WTC11 (cell line): ENCODE measurements around the gene TUNAR. TPM values are rescaled to one million over a fixed set of nuclear protein-coding genes. Genes with fewer than 3 reads are reported as not detected.

Experiments
- ATAC-seq: fragments of 200-7000 bp; cut with Tn5 transposase; 2 replicates; pipeline ENCODE4 v1.10.0; 2021; ENCODE audit warnings: mild to moderate bottlenecking, moderate library complexity
- CTCF ChIA-PET: fragments of 300-600 bp; sonication (Branson Sonifier 250); formaldehyde crosslinking; loops from one replicate; lab custom pipeline; 2021; ENCODE audit warnings: antibody characterized with exemption; lab: Charles Lee
- POLR2A ChIA-PET: fragments of 350-600 bp; sonication (Branson Sonifier 250); formaldehyde crosslinking; loops from one replicate; lab custom pipeline; 2021; ENCODE audit warnings: antibody characterized with exemption; lab: Charles Lee
- DNase-seq: peaks from one replicate; pipeline ENCODE4 v3.0.0; 2021; ENCODE audit warnings: low spot score
- H3K27ac Mint-ChIP-seq: 2 replicates; pipeline ENCODE4 v1.8.0; 2021; ENCODE audit warnings: mixed read lengths
- H3K27me3 Mint-ChIP-seq: 2 replicates; pipeline ENCODE4 v1.8.0; 2021; ENCODE audit warnings: low read depth, mild to moderate bottlenecking, moderate library complexity, mixed read lengths
- H3K36me3 Mint-ChIP-seq: 2 replicates; pipeline ENCODE4 v1.8.0; 2021; ENCODE audit warnings: mixed read lengths
- H3K4me1 Mint-ChIP-seq: 2 replicates; pipeline ENCODE4 v1.8.0; 2022; ENCODE audit warnings: mixed read lengths
- H3K4me3 Mint-ChIP-seq: 2 replicates; pipeline ENCODE4 v1.8.0; 2021; ENCODE audit warnings: mild to moderate bottlenecking, moderate library complexity, mixed read lengths
- H3K9me3 Mint-ChIP-seq: 2 replicates; pipeline ENCODE4 v1.8.0; 2021; ENCODE audit warnings: mixed read lengths
- AFF4 ChIP-seq: sonication (generic); formaldehyde crosslinking; IDR thresholded peaks from 2 replicates; pipeline ENCODE4 v1.8.1; 2023; ENCODE audit warnings: mild to moderate bottlenecking, missing genetic modification reagents, borderline replicate concordance
- E2F4 ChIP-seq: sonication (generic); formaldehyde crosslinking; IDR thresholded peaks from 2 replicates; pipeline ENCODE4 v1.8.1; 2022; ENCODE audit warnings: low read depth, mild to moderate bottlenecking, moderate library complexity, missing genetic modification reagents, borderline replicate concordance
- NFE2L1 ChIP-seq: sonication (generic); formaldehyde crosslinking; IDR thresholded peaks from 2 replicates; pipeline ENCODE4 v1.8.1; 2023; ENCODE audit warnings: missing genetic modification reagents
- RELA ChIP-seq: sonication (generic); formaldehyde crosslinking; IDR thresholded peaks from 2 replicates; pipeline ENCODE4 v1.8.1; 2022; ENCODE audit warnings: missing genetic modification reagents, mild to moderate bottlenecking, borderline replicate concordance
- SP1 ChIP-seq: sonication (generic); formaldehyde crosslinking; conservative IDR thresholded peaks from 2 replicates; pipeline ENCODE4 v1.8.1; 2022; ENCODE audit warnings: missing genetic modification reagents
- TCF7 ChIP-seq: sonication (generic); formaldehyde crosslinking; IDR thresholded peaks from 2 replicates; pipeline ENCODE4 v1.8.0; 2022; ENCODE audit warnings: mild to moderate bottlenecking, low read depth, missing genetic modification reagents, moderate library complexity
- TP53 ChIP-seq: sonication (generic); formaldehyde crosslinking; IDR thresholded peaks from 2 replicates; pipeline ENCODE4 v1.8.1; 2023; ENCODE audit warnings: mild to moderate bottlenecking, missing genetic modification reagents
- ZNF121 ChIP-seq: sonication (generic); formaldehyde crosslinking; IDR thresholded peaks from 2 replicates; pipeline ENCODE4 v1.8.0; 2023; ENCODE audit warnings: missing genetic modification reagents
- ZNF425 ChIP-seq: fragments of 250-450 bp; sonication (Bioruptor Pico); conservative IDR thresholded peaks from 2 replicates; pipeline ENCODE4 v1.9.0; 2021; ENCODE audit warnings: mild to moderate bottlenecking
- total RNA-seq: library from RNA; stranded (reverse); gene quantifications from 3 replicates; pipeline ENCODE4 v1.2.3, GENCODE V29; 2021

Gene TUNAR
- total RNA-seq, 1 experiment from 2014 or later: 36.3 TPM

- H3K36me3 Mint-ChIP-seq: peaks cover 28% of the 10 kb centered on the region
- TF ChIP-seq ZNF121 (peak; percentile 28; the same call in 1 of the 2 replicates), NFE2L1 (CRISPR knock-in tag) (no peak)
- TF ChIP-seq, all 79 proteins: peak for 1
- ATAC-seq: no peak
- Mint-ChIP-seq H3K4me3 (no peak overlapping the region), H3K9me3 (no peaks in the 10 kb centered on the region), H3K27ac (peak overlapping the region; percentile 64; the same call in 1 of the 2 replicates), H3K27me3 (no peaks in the 10 kb centered on the region), H3K4me1 (peaks cover 49% of the 10 kb centered on the region)
- DNase-seq: no peak
- CTCF ChIA-PET: interaction anchor here (0.9 to 2.8 kb wide), 5 partner anchors 10 to 73 kb away, joined by 3 to 10 read pairs (median 4); no protein-coding TSS in a partner anchor
- POLR2A ChIA-PET: no interaction called here
These were observed 44.3 kb downstream of the TUNAR start for GRCh38 chr14:95920769-95921438.

GRCh38 chr14:95922080-95922479, 45.4 kb downstream of the TUNAR start:
- POLR2A ChIA-PET: no interaction called here
- DNase-seq: no peak

More at GRCh38 chr14:95922080-95922479, 45.4 kb downstream of the TUNAR start:
- Mint-ChIP-seq H3K4me1 (peaks cover 49% of the 10 kb centered on the region), H3K4me3 (no peak overlapping the region), H3K27me3 (no peaks in the 10 kb centered on the region), H3K9me3 (no peaks in the 10 kb centered on the region), H3K27ac (no peak overlapping the region), H3K36me3 (peaks cover 28% of the 10 kb centered on the region)
- no peak for TF ChIP-seq RELA (CRISPR knock-in tag)
- TF ChIP-seq ZNF425 (CRISPR knock-in tag): no peak
- no peak for TF ChIP-seq AFF4 (CRISPR knock-in tag)
- TF ChIP-seq E2F4 (CRISPR knock-in tag): no peak
- no peak for TF ChIP-seq SP1 (CRISPR knock-in tag)
- no peak for TF ChIP-seq TP53 (CRISPR knock-in tag)
- TF ChIP-seq TCF7 (CRISPR knock-in tag): no peak
- no peak for ATAC-seq
- CTCF ChIA-PET: interaction anchor here (1.0 to 2.8 kb wide), 3 partner anchors 25 to 57 kb away, joined by 3 to 10 read pairs (median 4); no protein-coding TSS in a partner anchor
